Activated CD8-positive, alpha-beta T cell treated with anti-CD3 and anti-CD28 coated beads, Interleukin-2, amount 10 ng/mL, durations not matched to agents 7 days and 5 days (primary cell): ENCODE measurements around the gene FAIM2. TPM values are rescaled to one million over a fixed set of nuclear protein-coding genes. Genes with fewer than 3 reads are reported as not detected.

ENCODE experiments used
- ATAC-seq: fragments of 150-1000 bp; cut with Tn5 transposase; one replicate; pipeline ENCODE4 v1.10.0; 2021; ENCODE audit warnings: moderate library complexity
- CTCF ChIA-PET: fragments of 350-600 bp; sonication (Branson Sonifier 250); formaldehyde crosslinking; loops from one replicate; lab custom pipeline; 2021; ENCODE audit warnings: antibody characterized with exemption; lab: Charles Lee
- POLR2A ChIA-PET: fragments of 350-600 bp; sonication (Branson Sonifier 250); formaldehyde crosslinking; loops from one replicate; lab custom pipeline; 2021; ENCODE audit warnings: antibody characterized with exemption; lab: Charles Lee
- DNase-seq: peaks from one replicate; pipeline ENCODE4 v3.0.0-alpha.2; 2020
- H3K27ac Mint-ChIP-seq: one replicate; pipeline ENCODE4 v1.8.0; 2021; ENCODE audit warnings: mild to moderate bottlenecking, mixed read lengths
- H3K27me3 Mint-ChIP-seq: one replicate; pipeline ENCODE4 v1.8.0; 2021; ENCODE audit warnings: low read depth, mixed read lengths
- H3K36me3 Mint-ChIP-seq: one replicate; pipeline ENCODE4 v1.8.0; 2021; ENCODE audit warnings: low read depth, mixed read lengths
- H3K4me1 Mint-ChIP-seq: one replicate; pipeline ENCODE4 v1.8.0; 2021; ENCODE audit warnings: low read depth, mixed read lengths
- H3K4me3 Mint-ChIP-seq: one replicate; pipeline ENCODE4 v1.8.0; 2021; ENCODE audit warnings: mild to moderate bottlenecking, mixed read lengths
- H3K9me3 Mint-ChIP-seq: one replicate; pipeline ENCODE4 v1.8.0; 2022; ENCODE audit warnings: mixed read lengths; ENCODE audit not compliant: insufficient read depth
- total RNA-seq, 2 experiments: library from RNA; stranded (reverse); gene quantifications; one replicate each; pipeline ENCODE4 v1.2.3, GENCODE V29; 2021

Gene FAIM2
- under 1 TPM; 0.23 to 0.55 TPM for total RNA-seq

DNA sequence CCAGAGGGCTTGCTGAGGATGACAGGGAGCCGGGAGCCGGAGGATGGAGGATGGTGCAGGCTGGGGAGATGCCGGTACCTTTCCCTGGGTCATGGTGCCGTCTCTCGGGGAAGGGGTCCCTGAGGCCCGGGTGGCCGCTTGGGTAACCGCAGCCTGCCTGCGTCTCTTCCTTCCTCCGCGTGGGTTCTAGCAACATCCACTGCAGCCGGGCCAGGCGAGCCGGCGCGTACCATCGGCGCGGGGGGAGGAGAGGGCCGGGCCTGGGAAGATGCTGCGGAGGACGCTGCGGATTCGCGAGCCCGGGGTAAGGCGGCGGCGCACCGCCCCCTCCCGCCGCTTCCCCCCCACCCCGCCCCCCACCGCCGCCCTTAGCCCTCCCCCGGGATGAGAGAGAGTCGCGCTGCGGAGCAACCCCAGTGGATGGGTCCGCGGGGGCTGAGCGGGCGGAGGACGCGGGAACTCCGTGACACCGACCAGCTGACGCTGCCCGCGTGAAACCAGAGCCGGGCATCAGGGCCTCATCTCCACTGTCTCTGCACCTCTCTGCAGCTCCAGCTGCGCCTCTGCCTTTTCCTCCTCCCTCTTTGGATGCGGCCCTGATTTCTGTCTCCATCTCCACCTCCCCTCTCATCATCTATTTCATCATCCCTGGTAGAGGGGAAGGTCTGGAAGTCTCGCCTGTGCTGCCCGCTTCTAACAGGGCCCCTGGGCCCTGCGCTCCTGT lies at the start of gene FAIM2:
Gene FAIM2, minus strand, starts transcription at position 201 of the 724 bp plus-strand sequence. Its CDS starts 108 bp downstream, at position 93.
- Mint-ChIP-seq H3K27me3 (peaks cover 14% of the 10 kb centered on the region), H3K4me1 (peaks cover 17% of the 10 kb centered on the region), H3K36me3 (no peaks in the 10 kb centered on the region), H3K27ac (peak within 1 kb of the TSS; percentile 59), H3K9me3 (no peaks in the 10 kb centered on the region), H3K4me3 (peak within 1 kb of the TSS; percentile 67)
- peak; percentile 67 for DNase-seq
- peak; percentile 85 for ATAC-seq
- POLR2A ChIA-PET = interaction anchor here (0.9 kb wide), 1 partner anchor 12 kb away, joined by 4 read pairs; no protein-coding TSS in a partner anchor
- CTCF ChIA-PET = interaction anchor here (2.4 kb wide), 1 partner anchor 43 kb away, joined by 19 read pairs; no protein-coding TSS in a partner anchor

DNA sequence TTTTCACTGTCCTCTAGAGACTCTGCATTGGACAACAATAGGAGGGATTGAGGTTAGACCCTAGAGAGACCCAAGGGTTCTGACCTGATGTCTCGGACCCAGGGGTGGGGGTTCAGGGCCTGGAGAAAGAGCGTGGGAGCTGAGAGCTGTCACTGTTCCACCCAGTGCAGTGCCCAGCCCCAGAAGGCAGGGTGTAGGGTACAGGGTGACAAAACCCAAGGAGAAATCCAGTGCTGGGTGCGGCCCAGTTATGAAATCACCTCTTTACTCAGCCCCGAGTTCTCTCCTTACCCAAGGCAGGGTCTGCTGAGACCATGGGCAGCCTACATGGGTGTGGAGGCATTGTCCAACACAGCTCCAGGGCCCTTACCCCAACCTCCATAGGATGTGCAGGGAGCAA lies 49.5 kb upstream of the FAIM2 start:
- no peak for DNase-seq
- H3K4me3 Mint-ChIP-seq = no peak overlapping the region
- peaks cover 5% of the 10 kb centered on the region for H3K4me1 Mint-ChIP-seq
- no peak overlapping the region for H3K27ac Mint-ChIP-seq
- no peak for ATAC-seq
- H3K36me3 Mint-ChIP-seq = no peaks in the 10 kb centered on the region
- ChIA-PET CTCF (interaction anchor here (1.9 to 3.6 kb wide), 3 partner anchors 8 to 15 kb away, joined by 4 to 19 read pairs (median 14); no protein-coding TSS in a partner anchor), POLR2A (no interaction called here)
- peaks cover 43% of the 10 kb centered on the region for H3K27me3 Mint-ChIP-seq
- no peaks in the 10 kb centered on the region for H3K9me3 Mint-ChIP-seq

DNA sequence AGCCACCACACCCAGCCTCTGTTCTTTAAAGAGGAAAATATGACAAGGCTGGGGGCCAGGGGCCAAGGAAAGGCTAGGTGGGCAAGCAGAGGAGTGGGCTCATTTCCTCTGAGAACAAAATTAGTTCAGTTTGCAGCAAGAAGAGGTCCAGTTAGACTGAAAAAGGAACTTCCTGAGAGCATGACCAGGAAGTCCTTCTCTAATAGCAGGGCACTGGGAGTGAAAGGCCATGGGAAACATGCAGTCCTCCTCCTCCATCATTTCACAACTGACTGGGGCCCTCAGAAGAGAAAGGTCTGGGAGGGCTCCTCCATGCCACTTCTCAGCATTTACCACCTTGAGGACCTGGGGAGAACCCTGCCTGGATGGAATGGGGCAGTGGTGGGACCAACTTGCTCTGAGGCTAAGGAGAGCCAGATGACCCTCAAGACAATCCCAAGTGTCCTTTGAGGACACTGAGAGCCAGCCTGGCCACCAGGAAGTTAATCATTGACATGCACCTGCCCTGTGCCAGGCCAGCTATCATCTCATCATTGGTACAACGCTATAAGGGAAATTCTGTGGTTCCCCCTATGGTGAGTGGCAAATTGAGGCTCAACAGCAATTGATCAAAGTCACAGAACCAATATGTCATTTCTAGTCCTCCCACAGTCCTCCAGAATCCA lies 48.8 kb upstream of the FAIM2 start:
- no peaks in the 10 kb centered on the region for H3K9me3 Mint-ChIP-seq
- DNase-seq = no peak
- H3K27me3 Mint-ChIP-seq = peaks cover 37% of the 10 kb centered on the region
- no peak overlapping the region for H3K27ac Mint-ChIP-seq
- H3K4me3 Mint-ChIP-seq = no peak overlapping the region
- peaks cover 5% of the 10 kb centered on the region for H3K4me1 Mint-ChIP-seq
- H3K36me3 Mint-ChIP-seq = no peaks in the 10 kb centered on the region
- CTCF ChIA-PET = interaction anchor here (1.9 kb wide), 1 partner anchor 16 kb away, joined by 4 read pairs; no protein-coding TSS in a partner anchor
- no peak for ATAC-seq
- POLR2A ChIA-PET = no interaction called here

DNA sequence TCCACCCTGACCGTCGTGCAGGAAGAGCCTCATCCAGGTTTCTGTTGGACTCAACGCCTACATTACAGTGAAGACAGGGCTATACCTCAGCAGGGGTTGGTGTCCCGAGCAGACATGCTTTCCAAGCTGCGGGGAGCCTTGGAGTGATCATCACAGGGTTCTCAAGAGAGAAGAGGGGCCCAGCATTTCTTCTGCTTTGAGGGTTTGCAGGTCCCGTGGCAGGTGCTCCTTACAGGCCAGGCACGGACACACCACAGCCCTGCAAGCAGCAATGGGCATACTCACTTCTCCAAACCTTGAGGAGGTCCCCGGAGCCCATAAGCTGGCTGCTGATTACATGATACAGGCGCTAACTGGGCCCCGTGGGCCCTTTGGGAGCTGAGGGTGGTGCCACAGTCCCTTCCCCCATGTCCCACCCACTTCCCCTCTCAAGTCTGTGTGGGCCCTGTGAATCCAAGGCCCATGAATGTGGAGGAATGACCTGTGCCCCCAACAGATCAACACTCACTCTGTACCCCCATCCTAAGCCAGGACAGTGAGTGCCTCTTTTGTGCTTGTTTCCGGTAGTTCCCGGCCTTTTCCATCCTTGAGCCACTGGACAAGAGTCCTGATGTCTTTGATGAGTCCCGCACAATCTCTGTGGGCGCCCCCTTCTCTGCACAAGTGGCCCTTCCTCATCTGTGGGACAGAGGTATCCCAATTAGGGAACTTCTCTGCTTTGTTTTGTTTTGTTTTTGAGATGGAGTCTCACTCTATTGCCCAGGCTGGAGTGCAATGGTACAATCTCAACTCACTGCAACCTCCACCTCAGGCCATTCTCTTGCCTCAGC lies 47.9 kb upstream of the FAIM2 start:
- DNase-seq (no peak), ATAC-seq (no peak)
- Mint-ChIP-seq H3K36me3 (no peaks in the 10 kb centered on the region), H3K27ac (no peak overlapping the region), H3K27me3 (peaks cover 29% of the 10 kb centered on the region), H3K4me3 (no peak overlapping the region), H3K4me1 (peaks cover 5% of the 10 kb centered on the region), H3K9me3 (no peaks in the 10 kb centered on the region)
- ChIA-PET CTCF (interaction anchor here (1.1 kb wide), 1 partner anchor 16 kb away, joined by 4 read pairs; no protein-coding TSS in a partner anchor), POLR2A (no interaction called here)

DNA sequence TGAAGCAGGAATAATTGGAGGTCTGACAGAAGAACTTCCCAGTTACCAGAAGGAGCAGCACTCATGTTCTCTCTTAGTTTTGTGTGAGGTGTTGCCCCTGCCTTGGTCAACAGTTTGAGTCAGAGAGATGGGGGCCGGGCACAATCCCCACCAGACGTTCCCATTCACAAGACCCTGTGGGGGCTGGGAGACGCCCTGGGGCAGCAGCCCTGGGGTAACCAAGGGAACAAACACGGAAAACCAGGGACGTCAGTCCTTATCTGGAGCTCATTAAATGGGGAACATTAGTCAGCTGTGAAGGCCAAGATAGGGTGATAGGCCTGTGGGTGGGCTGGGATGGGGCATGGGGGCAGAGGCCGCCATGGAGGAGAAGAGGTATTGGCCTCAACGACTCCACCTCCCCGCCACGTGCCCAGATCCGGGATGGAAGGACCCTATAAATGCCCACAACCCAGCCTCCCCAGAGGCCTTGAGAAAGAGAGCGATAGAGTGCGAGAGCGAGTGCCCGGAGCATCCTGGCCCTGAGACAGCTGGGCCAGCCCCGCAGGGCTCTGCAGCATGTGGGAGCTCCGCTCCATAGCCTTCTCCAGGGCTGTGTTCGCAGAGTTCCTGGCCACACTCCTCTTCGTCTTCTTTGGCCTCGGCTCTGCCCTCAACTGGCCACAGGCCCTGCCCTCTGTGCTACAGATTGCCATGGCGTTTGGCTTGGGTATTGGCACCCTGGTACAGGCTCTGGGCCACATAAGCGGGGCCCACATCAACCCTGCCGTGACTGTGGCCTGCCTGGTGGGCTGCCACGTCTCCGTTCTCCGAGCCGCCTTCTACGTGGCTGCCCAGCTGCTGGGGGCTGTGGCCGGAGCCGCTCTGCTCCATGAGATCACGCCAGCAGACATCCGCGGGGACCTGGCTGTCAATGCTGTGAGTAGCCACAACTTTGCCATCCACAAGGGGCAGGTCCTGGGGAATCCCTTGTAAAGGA lies 46.9 kb upstream of the FAIM2 start, which contains the start of gene AQP2:
Gene AQP2, plus strand, starts transcription at position 465 of the 979 bp plus-strand sequence. Its CDS starts 94 bp downstream, at position 559.
- ChIA-PET POLR2A (no interaction called here), CTCF (interaction anchor here (0.9 to 1.8 kb wide), 3 partner anchors 17 to 119 kb away, joined by 3 to 9 read pairs (median 4); no protein-coding TSS in a partner anchor)
- ATAC-seq (no peak), DNase-seq (no peak)
- no peaks in the 10 kb centered on the region for H3K9me3 Mint-ChIP-seq
- no peaks in the 10 kb centered on the region for H3K36me3 Mint-ChIP-seq
- peaks cover 20% of the 10 kb centered on the region for H3K27me3 Mint-ChIP-seq
- H3K4me1 Mint-ChIP-seq = peaks cover 6% of the 10 kb centered on the region
- H3K27ac Mint-ChIP-seq = no peak within 1 kb of the TSS
- no peak within 1 kb of the TSS for H3K4me3 Mint-ChIP-seq

DNA sequence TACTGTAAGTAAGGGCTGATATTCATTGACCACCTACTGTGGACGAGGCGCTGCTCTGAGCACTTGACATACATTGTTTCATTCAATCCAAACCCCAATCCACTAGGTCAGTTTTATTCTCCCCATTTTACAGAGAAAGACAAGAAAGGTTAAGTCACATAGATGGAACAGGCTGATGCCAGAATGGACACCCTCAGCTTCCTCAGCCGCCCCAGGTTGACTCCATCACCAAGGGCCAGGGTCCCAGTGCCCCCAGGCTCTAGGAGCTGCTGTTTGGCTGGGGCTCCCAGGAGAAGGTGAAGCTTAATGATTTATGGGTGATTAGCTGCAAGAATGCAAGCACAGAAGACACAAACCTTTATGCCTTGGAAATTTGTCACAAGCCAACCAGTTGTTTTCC lies 46.2 kb upstream of the FAIM2 start:
- no peak overlapping the region for H3K27ac Mint-ChIP-seq
- no peaks in the 10 kb centered on the region for H3K36me3 Mint-ChIP-seq
- POLR2A ChIA-PET = no interaction called here
- CTCF ChIA-PET = interaction anchor here (0.9 to 1.8 kb wide), 2 partner anchors 17 to 120 kb away, joined by 3 to 9 read pairs; no protein-coding TSS in a partner anchor
- H3K4me1 Mint-ChIP-seq = peaks cover 13% of the 10 kb centered on the region
- H3K4me3 Mint-ChIP-seq = no peak overlapping the region
- ATAC-seq = no peak
- DNase-seq = no peak
- no peaks in the 10 kb centered on the region for H3K9me3 Mint-ChIP-seq
- peaks cover 19% of the 10 kb centered on the region for H3K27me3 Mint-ChIP-seq

DNA sequence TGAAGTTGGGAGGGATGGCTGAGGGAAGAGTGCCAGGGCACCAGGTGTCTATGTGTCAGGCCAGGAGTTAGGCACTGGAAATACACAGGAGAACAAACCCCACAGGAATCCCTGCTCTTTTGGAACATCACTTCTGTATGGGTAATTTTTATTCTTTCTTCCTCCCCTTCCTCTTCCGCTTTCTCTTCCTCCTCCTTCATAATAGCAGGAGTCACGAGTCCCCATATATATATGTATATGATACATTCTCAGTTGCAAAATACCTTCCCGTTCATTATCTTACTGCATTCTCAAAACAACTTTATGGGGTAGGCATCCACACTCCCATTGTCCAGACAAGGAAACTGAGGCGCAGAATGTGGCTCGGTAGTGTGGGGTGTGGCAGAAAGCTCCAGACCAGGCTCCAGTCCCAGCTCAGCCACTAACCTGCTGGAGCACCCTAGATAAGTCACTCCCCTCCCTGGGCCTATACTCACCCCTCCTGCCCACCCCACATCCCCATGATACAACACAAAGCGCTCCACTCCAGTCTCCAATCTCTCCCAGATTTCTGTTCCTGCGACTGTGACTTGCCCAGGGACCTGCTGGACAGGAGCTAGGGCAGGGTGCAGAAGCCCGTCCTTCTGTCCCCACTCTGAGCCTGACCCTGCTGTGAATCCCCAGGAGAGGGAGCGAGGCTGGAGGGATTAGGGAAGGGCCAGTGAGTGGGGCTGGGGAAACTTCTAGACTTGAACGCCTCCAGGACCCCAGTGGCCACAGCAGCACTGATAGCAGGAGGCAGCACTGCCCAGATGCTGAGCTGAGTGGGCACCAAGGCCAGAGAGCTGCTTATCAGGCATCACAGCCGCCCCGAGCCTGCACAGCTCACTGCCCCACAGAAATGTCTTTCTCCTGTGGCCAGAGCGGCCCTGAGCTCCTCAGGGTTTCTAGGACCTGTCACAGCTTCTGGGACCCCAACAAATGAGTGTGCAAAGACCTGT lies 45.5 kb upstream of the FAIM2 start:
- CTCF ChIA-PET = interaction anchor here (0.9 to 4.6 kb wide), 3 partner anchors 18 to 121 kb away, joined by 3 to 103 read pairs (median 9); no protein-coding TSS in a partner anchor
- Mint-ChIP-seq H3K4me3 (no peak overlapping the region), H3K9me3 (no peaks in the 10 kb centered on the region), H3K36me3 (no peaks in the 10 kb centered on the region), H3K4me1 (peaks cover 14% of the 10 kb centered on the region), H3K27ac (no peak overlapping the region), H3K27me3 (peaks cover 12% of the 10 kb centered on the region)
- POLR2A ChIA-PET = no interaction called here
- DNase-seq (no peak), ATAC-seq (no peak)

DNA sequence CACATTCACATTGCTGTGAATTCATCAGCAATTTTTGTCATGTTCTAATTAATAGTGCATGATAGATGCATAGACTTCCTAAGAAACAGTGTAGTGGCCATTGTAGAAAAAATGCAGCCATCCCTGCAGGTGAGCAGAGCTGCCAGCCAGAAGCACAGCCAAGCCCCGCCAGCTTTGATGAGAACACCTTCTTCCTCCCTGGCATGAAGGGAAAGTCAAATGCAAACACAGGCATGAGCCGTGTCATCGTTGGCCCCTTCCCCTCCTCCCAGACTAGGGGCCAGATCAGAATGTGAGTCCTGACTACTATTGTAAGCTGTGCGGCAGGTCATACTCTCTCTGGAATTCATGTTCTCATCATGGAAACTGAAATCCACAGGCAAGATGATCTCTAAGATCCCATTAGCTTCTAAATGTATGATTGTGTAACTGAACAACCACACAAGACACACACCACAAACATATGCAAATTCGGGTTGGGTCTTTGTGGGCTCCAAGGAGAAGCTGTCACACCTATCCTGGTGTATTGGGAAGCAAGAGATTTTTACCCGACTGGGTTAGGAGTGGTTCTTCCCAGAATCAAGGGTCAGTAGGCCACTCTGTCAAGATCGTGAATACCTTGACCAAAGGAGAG lies 44.0 kb upstream of the FAIM2 start:
- H3K4me3 Mint-ChIP-seq = no peak overlapping the region
- no peaks in the 10 kb centered on the region for H3K9me3 Mint-ChIP-seq
- CTCF ChIA-PET = interaction anchor here (0.9 to 4.6 kb wide), 7 partner anchors 13 to 206 kb away, joined by 3 to 103 read pairs (median 14); partner anchors contain the start of genes AQP5, COX14 and TMBIM6
- POLR2A ChIA-PET = no interaction called here
- H3K36me3 Mint-ChIP-seq = no peaks in the 10 kb centered on the region
- no peak overlapping the region for H3K27ac Mint-ChIP-seq
- DNase-seq = no peak
- peaks cover 20% of the 10 kb centered on the region for H3K4me1 Mint-ChIP-seq
- peaks cover 2% of the 10 kb centered on the region for H3K27me3 Mint-ChIP-seq
- no peak for ATAC-seq

DNA sequence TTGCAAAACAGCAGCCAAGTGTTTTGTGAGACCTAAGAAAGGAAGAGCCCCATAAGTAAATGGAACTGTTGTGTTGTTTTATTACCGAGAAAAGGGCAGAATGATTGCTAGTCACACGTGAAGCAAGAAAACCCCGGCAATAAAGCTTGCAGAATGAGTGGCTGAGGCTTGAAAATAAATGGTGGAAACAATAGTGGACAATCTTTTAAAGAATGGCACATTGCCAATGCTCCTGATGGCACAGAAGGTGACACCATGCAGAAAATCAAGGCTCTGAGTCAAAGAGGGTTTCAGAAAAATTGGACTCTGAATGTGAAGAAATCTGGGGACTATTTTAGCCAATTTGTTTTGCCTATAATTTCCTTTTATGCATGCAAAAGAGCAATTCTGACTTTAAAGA lies 42.8 kb upstream of the FAIM2 start:
- Mint-ChIP-seq H3K27me3 (no peaks in the 10 kb centered on the region), H3K27ac (no peak overlapping the region), H3K4me3 (no peak overlapping the region), H3K4me1 (peaks cover 24% of the 10 kb centered on the region), H3K9me3 (no peaks in the 10 kb centered on the region), H3K36me3 (no peaks in the 10 kb centered on the region)
- no peak for ATAC-seq
- no peak for DNase-seq
- CTCF ChIA-PET = interaction anchor here (0.6 to 4.6 kb wide), 47 partner anchors 8 to 643 kb away, joined by 3 to 103 read pairs (median 7); partner anchors contain the start of genes AQP5, AQP6, BCDIN3D and COX14
- POLR2A ChIA-PET = interaction anchor here (1.6 kb wide), 1 partner anchor 205 kb away, joined by 5 read pairs; the partner anchor contains the start of gene TMBIM6
